Gastroesophageal sphincter (tissue), 3 donors: Measurements from ENCODE around the gene EIF5AL1.

Source experiments
- CTCF ChIP-seq, 4 experiments: fragments of 200-600 bp in 2 of 4; fragments of 450-650 bp in 2 of 4; sonication (generic) in 1 of 4; IDR thresholded peaks; one replicate each; pipeline ENCODE4 v1.5.1; 2017 to 2019; ENCODE audit warnings: antibody characterized with exemption in 4 of 4, mild to moderate bottlenecking in 2 of 4, moderate library complexity in 2 of 4
- EP300 ChIP-seq: sonication (generic); formaldehyde crosslinking; IDR thresholded peaks from one replicate; pipeline ENCODE4 v1.6.1; 2017; ENCODE audit warnings: antibody characterized with exemption, mild to moderate bottlenecking
- POLR2A ChIP-seq, 2 donors: fragments of 450-650 bp; IDR thresholded peaks; one replicate each; pipeline ENCODE4 v1.6.1; 2017; ENCODE audit warnings: antibody characterized with exemption in 2 of 2, mild to moderate bottlenecking in 2 of 2, moderate library complexity in 1 of 2

- TF ChIP-seq CTCF (IDR thresholded peaks at IDR 0.05) (no peak), POLR2A (IDR thresholded peaks at IDR 0.05) (no peak), EP300 (no peak)
Observed at GRCh38 chr10:79559726-79560125, 47.4 kb downstream of the EIF5AL1 start.
